Measurements from ENCODE around the gene ZNF778.

Gene ZNF778

GRCh38 chr16:89270666-89271345 lies 53.3 kb downstream of the ZNF778 start:
- FAIRE-seq (no peak), DNase-seq (ENCODE audit: insufficient read length, low spot score) (no peak)
- TF ChIP-seq POLR2A (IDR thresholded peaks at IDR 0.05; ENCODE audit: low read depth, low read length) = no peak

GRCh38 chr16:89272631-89273030 lies 55.1 kb downstream of the ZNF778 start:
- no peak for TF ChIP-seq POLR2A (IDR thresholded peaks at IDR 0.05; ENCODE audit: low read depth, low read length)
- FAIRE-seq (no peak), DNase-seq (ENCODE audit: insufficient read length, low spot score) (no peak)

GRCh38 chr16:89273741-89274472 lies 56.4 kb downstream of the ZNF778 start:
- no peak for TF ChIP-seq POLR2A (IDR thresholded peaks at IDR 0.05; ENCODE audit: low read depth, low read length)
- no peak for FAIRE-seq
- DNase-seq (ENCODE audit: insufficient read length, low spot score) = no peak

- DNase-seq (ENCODE audit: insufficient read length, low spot score) (no peak), FAIRE-seq (no peak)
- TF ChIP-seq POLR2A (IDR thresholded peaks at IDR 0.05; ENCODE audit: low read depth, low read length) = no peak
Observed at GRCh38 chr16:89274561-89275283, 57.2 kb downstream of the ZNF778 start.

- TF ChIP-seq POLR2A (IDR thresholded peaks at IDR 0.05; ENCODE audit: low read depth, low read length) = no peak
- FAIRE-seq (no peak), DNase-seq (ENCODE audit: insufficient read length, low spot score) (no peak)
Observed at GRCh38 chr16:89275284-89275584, 57.7 kb downstream of the ZNF778 start.

- no peak for TF ChIP-seq POLR2A (IDR thresholded peaks at IDR 0.05; ENCODE audit: low read depth, low read length)
- DNase-seq (ENCODE audit: insufficient read length, low spot score) (no peak), FAIRE-seq (no peak)
Observed at GRCh38 chr16:89275837-89276720, 58.6 kb downstream of the ZNF778 start.

- FAIRE-seq = no peak
- no peak for TF ChIP-seq POLR2A (IDR thresholded peaks at IDR 0.05; ENCODE audit: low read depth, low read length)
- no peak for DNase-seq (ENCODE audit: insufficient read length, low spot score)
Observed at GRCh38 chr16:89277049-89277448, 59.5 kb downstream of the ZNF778 start.

GRCh38 chr16:89277641-89278341 lies 60.3 kb downstream of the ZNF778 start:
- no peak for TF ChIP-seq POLR2A (IDR thresholded peaks at IDR 0.05; ENCODE audit: low read depth, low read length)
- DNase-seq (ENCODE audit: insufficient read length, low spot score) = no peak
- FAIRE-seq = no peak

GRCh38 chr16:89278441-89279240 lies 61.1 kb downstream of the ZNF778 start:
- FAIRE-seq = no peak

GRCh38 chr16:89279666-89280481 lies 62.4 kb downstream of the ZNF778 start:
- TF ChIP-seq POLR2A (IDR thresholded peaks at IDR 0.05; ENCODE audit: low read depth, low read length) = no peak
- DNase-seq (ENCODE audit: insufficient read length, low spot score) (no peak), FAIRE-seq (no peak)

More at GRCh38 chr16:89278441-89279240, 61.1 kb downstream of the ZNF778 start:
- no peak for DNase-seq (ENCODE audit: insufficient read length, low spot score)
- TF ChIP-seq POLR2A (IDR thresholded peaks at IDR 0.05; ENCODE audit: low read depth, low read length) = no peak

- no peak for DNase-seq (ENCODE audit: insufficient read length, low spot score)
- TF ChIP-seq POLR2A (IDR thresholded peaks at IDR 0.05; ENCODE audit: low read depth, low read length) = no peak
- FAIRE-seq = no peak
Observed at GRCh38 chr16:89280546-89281188, 63.2 kb downstream of the ZNF778 start.

All from H54 (cell line).